HG02870 (cell line): ENCODE measurements around the gene ACE.

Experiments
- ATAC-seq: cut with Tn5 transposase; IDR thresholded peaks from one replicate; pipeline ENCODE4 v1.9.1; 2021; ENCODE audit warnings: mild to moderate bottlenecking, moderate library complexity; ENCODE audit not compliant: unreplicated experiment

ACE gene

GRCh38 chr17:63533433-63534077 is 56.7 kb downstream of the ACE start:
- no peak for ATAC-seq

- ATAC-seq: no peak
These were observed 57.3 kb downstream of the ACE start for GRCh38 chr17:63534078-63534570.

DNA sequence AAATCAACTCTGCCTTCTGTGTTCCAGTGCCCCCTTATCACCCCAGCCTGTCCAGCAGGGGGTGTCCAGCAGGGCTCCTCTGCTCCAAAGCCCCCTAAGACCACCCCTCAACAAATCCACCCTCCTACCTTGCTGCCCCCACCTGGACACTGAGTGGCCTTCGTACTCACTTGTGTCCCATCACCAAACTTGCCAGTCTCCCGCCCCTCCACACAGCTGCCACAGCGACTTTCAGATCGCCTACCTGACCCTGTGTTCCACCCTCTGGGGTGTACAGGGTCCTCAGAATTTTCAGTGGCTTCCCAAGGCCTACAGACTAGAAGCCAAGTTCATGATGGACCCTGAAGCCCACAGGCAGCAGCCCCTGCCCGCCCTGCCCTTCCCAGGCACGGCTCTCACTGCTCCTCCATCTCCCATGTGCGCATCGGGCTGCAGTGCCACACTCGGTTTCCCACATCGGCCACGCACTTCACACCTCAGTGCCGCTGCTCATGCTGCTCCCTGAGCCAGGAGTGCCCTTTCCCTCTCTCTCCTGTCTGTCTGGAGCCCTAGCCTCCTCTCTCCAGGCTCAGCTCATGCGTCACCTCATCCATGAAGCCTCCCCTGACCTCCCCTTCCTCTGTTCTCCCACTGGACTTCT is 58.1 kb downstream of the ACE start:
- ATAC-seq: no peak

- ATAC-seq: no peak
These were observed 58.8 kb downstream of the ACE start for GRCh38 chr17:63535640-63536039.

DNA sequence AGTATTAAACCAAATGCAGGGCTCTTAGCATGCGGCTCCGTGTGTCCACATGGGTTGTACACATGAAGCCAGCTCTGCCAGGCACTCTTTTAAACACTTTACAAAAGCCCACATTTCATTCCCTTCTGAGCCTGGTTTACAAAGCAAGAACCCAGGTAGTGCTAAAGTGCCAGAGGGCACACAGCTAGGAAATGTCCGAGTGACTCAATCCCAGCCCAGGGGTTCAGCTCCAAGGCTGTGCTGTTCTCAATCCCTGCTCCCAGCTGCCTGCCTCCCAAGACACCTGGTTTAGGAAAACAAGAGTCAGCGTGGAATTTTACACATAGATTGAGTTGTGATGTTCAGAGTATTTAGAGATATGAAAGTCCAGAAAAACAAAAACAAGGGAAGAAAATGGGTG is 60.1 kb downstream of the ACE start:
- ATAC-seq: no peak

GRCh38 chr17:63537991-63538692 is 61.3 kb downstream of the ACE start:
- no peak for ATAC-seq

DNA sequence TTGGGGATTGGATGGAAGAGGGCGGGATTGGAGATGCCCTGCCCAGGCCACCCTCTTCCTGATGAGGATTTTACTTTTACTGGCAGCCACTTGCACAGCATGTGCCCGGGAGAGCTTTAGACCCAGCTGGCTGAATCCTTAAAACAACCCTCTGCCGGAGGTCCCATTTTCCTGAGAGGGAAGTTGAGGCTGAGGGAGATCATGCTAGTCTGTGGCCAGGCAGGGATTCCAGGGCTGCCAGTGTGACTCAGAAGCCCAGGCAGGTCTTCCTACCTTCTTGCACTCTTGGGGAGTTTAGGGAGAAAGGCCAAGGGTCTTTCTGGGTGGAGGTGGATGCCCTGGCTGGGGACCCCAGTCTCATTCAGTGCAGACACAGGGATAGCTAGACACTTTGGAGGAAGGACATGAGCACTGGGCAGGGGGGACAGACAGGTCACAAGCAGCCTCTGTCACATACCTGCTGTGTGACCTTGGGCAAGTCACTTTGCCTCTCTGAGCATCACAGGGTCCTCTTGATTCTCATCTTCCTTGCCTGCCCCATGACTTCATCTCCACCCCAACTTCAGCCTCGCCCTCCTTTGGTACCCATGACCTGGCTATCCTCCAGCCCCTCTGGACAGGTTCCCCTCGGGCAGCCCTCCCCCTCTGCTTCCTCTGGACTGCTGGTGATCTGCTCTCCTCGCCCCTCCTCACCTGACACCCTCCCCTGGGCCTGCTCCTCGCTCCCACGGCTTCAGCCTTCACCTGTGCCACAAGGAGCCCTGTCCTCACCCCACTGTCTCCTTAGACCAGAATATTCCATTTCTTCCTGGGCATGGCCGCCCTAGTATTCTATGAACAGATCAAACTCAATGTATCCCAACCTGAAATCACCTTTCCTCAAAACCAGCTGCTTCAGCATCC is 62.1 kb downstream of the ACE start:
- ATAC-seq: no peak

- ATAC-seq: no peak
These were observed 63.7 kb downstream of the ACE start for GRCh38 chr17:63540590-63540989.

- no peak for ATAC-seq
These were observed 65.3 kb downstream of the ACE start for GRCh38 chr17:63542218-63542545.

DNA sequence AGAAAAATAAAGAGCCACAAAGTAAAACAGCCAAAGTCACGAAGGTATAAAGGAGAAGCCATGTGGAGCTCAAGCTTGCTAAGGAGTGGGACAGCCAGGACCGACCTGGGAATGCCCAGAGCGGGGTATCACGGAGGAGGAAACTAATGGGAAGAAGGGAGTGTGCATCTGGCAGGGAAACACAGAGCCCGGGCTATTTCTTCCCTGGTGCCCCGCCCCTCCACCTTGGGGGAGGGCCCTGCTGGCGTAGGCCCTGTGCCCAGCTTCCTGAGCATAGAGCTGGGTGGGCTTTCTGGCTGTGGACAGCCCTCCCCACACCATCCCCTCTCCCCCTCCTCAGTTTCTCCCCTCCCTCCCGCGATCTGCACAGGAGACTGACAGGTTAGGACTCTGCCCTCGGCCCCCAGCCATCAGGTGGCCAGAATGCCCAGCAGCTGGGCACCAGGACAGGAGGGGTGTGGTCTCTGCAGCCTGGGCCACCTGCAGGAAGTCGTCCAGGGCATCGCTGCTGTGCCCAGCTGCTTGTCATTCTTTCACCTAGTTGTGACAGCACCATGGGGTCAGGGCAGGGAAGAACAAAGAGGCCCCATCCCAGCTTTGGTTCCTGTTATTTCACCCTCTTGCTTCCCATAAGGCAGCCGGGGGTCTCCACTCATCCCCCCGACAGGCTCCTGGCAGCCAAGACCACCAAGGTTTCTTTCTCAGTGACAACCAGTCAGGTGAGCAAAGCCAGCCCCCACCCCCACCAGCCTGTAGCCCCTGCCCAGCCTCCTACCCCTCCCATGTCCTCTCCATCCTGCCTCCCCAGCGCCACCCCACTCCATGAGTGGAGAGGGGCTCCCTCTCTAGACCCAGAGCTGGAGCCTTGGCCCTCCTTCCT is 66.3 kb downstream of the ACE start:
- ATAC-seq: no peak

GRCh38 chr17:63543822-63544420 is 67.1 kb downstream of the ACE start:
- ATAC-seq: no peak

GRCh38 chr17:63544467-63545301 is 67.8 kb downstream of the ACE start:
- no peak for ATAC-seq

DNA sequence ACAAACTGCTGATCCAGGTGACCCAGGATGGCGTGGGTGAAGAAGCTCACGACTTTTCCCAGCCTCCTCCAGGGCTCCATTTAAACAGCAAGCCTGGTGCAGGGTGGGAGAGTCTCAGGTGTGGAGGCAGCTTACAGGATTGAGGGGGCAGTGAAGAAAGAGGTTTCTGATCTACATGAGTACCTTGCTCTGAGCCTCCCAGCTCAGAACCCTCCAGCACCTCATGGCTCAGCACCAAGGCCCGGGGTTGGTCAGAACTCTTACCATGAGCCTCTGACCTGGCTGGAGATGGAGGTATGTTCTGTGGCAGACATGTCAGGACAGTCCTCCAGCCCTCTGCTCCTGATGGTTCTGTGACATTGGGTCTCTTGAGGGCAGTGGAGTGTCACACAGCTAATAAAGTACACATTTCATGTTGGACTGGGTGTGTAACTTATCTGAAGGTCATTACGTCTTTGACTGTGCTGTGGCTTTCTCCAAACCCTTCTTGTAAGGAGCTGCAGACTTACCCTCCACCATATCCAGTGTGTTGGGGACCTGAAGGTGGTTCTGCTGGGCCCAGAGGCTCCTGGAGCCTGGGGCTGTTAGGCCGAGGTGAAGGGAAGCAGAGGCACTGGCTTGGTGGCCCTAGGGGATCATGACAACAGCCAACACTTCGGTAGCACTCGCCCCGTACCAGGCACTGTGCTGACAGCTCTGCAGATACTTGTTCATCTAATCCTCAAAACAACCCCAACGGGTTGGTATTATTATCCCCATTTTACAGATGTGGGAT is 69.6 kb downstream of the ACE start:
- ATAC-seq: no peak

GRCh38 chr17:63547083-63547523 is 70.2 kb downstream of the ACE start:
- ATAC-seq: no peak
